ENCODE results near the gene MKKS.
"Not testable (repeated sequence)": the region's sequence is repeated elsewhere in the genome, so short reads cannot be mapped to it uniquely, and the experiment has no call there.

The MKKS gene

GRCh38 chr20:10411673-10412072, 22.3 kb downstream of the MKKS start:
- no peak for DNase-seq

GRCh38 chr20:10408108-10408813, 25.8 kb downstream of the MKKS start:
- no peak for DNase-seq

- no peak for DNase-seq
Observed at GRCh38 chr20:10404959-10405530, 29.0 kb downstream of the MKKS start.

GRCh38 chr20:10404023-10404628, 29.9 kb downstream of the MKKS start:
- DNase-seq = no peak

GRCh38 chr20:10402938-10403608, 30.9 kb downstream of the MKKS start:
- DNase-seq = no peak

- DNase-seq = no peak
Observed at GRCh38 chr20:10398834-10399369, 35.1 kb downstream of the MKKS start.

- not testable (repeated sequence) for DNase-seq
Observed at GRCh38 chr20:10394752-10395151, 39.3 kb downstream of the MKKS start.

GRCh38 chr20:10390709-10391108, 43.3 kb downstream of the MKKS start:
- no peak for DNase-seq

- DNase-seq = no peak
Observed at GRCh38 chr20:10388597-10388996, 45.4 kb downstream of the MKKS start.

GRCh38 chr20:10387686-10388085, 46.3 kb downstream of the MKKS start:
- no peak for DNase-seq

- no peak for DNase-seq
Observed at GRCh38 chr20:10385850-10386544, 48.0 kb downstream of the MKKS start.

GRCh38 chr20:10381477-10381876, 52.5 kb downstream of the MKKS start:
- DNase-seq = no peak

GRCh38 chr20:10379761-10380160, 54.3 kb downstream of the MKKS start:
- no peak for DNase-seq

- DNase-seq = no peak
Observed at GRCh38 chr20:10376270-10377075, 57.5 kb downstream of the MKKS start.

- no peak for DNase-seq
Observed at GRCh38 chr20:10375191-10375590, 58.8 kb downstream of the MKKS start.

- DNase-seq = no peak
Observed at GRCh38 chr20:10374036-10374435, 60.0 kb downstream of the MKKS start.

GRCh38 chr20:10371467-10371866, 62.6 kb downstream of the MKKS start:
- no peak for DNase-seq

GRCh38 chr20:10370091-10370887, 63.7 kb downstream of the MKKS start:
- no peak for DNase-seq

- no peak for DNase-seq
Observed at GRCh38 chr20:10369723-10370090, 64.3 kb downstream of the MKKS start.

GRCh38 chr20:10368702-10369041, 65.3 kb downstream of the MKKS start:
- DNase-seq = no peak

- no peak for DNase-seq
Observed at GRCh38 chr20:10367943-10368701, 65.9 kb downstream of the MKKS start.
